ENCODE measurements around the gene SERPINF2. TPM values are rescaled to one million over a fixed set of nuclear protein-coding genes. Genes with fewer than 3 reads are reported as not detected.

SERPINF2 gene
- polyA plus RNA-seq (2012; rRNA removed), result 0.16 and 0.26 TPM in 2 replicates
- polyA plus RNA-seq (2012; cell fraction: cytosol; rRNA removed), result 0.05 and 0.18 TPM in 2 replicates
- 1.0 and 1.5 TPM in 2 replicates for polyA plus RNA-seq (2012; cell fraction: nucleus; rRNA removed)

- WGBS (ENCODE audit: low lambda C conversion rate), result 65% methylated on average over 10 of the region's 10 CpGs
- ChIA-PET POLR2A (no interaction called here), CTCF (no interaction called here)
Observed at GRCh38 chr17:1742371-1743087, at the start of gene SERPINF2. Gene SERPINF2, plus strand, starts transcription at chr17:1742871. Its CDS starts 2,125 bp downstream, at chr17:1744996.

GRCh38 chr17:1693339-1693738 is 49.3 kb upstream of the SERPINF2 start:
- DNase-seq, result no peak
- no peaks in the 10 kb centered on the region for H4K20me1 ChIP-seq (ENCODE audit: insufficient read depth)
- no peak overlapping the region for H3K4me3 ChIP-seq (ENCODE audit: low read depth in 2 of 2, low read length in 1 of 2)
- no peaks in the 10 kb centered on the region for H3K36me3 ChIP-seq (replicated peaks in 1 of 2; ENCODE audit: control insufficient read depth in 1 of 2, insufficient read depth in 2 of 2, low read length in 1 of 2)
- no peak overlapping the region for H3K27ac ChIP-seq (ENCODE audit: low read depth in 2 of 2, low read length in 1 of 2)
- no peaks in the 10 kb centered on the region for H3K79me2 ChIP-seq (ENCODE audit: insufficient read depth)
- H3K9ac ChIP-seq, result no peak overlapping the region
- H3K4me1 ChIP-seq (ENCODE audit: control insufficient read depth in 1 of 2, insufficient read depth in 2 of 2, low read depth in 1 of 2, low read length in 1 of 2), result no peaks in the 10 kb centered on the region
- H3F3A ChIP-seq (replicated peaks; ENCODE audit: insufficient read depth), result no peaks in the 10 kb centered on the region
- H3K9me2 ChIP-seq, result no peaks in the 10 kb centered on the region
- no peak for TF ChIP-seq RXRA (IDR thresholded peaks at IDR 0.05; ENCODE audit: borderline replicate concordance, low read depth)
- TF ChIP-seq YY1 (IDR thresholded peaks at IDR 0.05; ENCODE audit: low read depth), result no peak
- TF ChIP-seq RFX5 (IDR thresholded peaks at IDR 0.05; ENCODE audit: low read length), result no peak
- no peak for TF ChIP-seq GATA2 (CRISPR knock-in tag; IDR thresholded peaks at IDR 0.05)
- TF ChIP-seq REST (IDR thresholded peaks at IDR 0.05; ENCODE audit: low read depth, low read length), result no peak
- no peak for TF ChIP-seq JUND (IDR thresholded peaks at IDR 0.05)
- no peak for TF ChIP-seq CTCF (IDR thresholded peaks at IDR 0.05)
- no peak for TF ChIP-seq GABPA (IDR thresholded peaks at IDR 0.05; ENCODE audit: low read depth)
- TF ChIP-seq TCF12 (IDR thresholded peaks at IDR 0.05), result no peak
- TF ChIP-seq TAF1 (IDR thresholded peaks at IDR 0.05; ENCODE audit: borderline replicate concordance, low read depth, low read length), result no peak
- TF ChIP-seq USF1 (IDR thresholded peaks at IDR 0.05; ENCODE audit: borderline replicate concordance, low read depth), result no peak
- TF ChIP-seq PBX3 (IDR thresholded peaks at IDR 0.05), result no peak
- H3K27me3 ChIP-seq (ENCODE audit: insufficient read depth), result no peaks in the 10 kb centered on the region
- H3K4me2 ChIP-seq, result no peak overlapping the region
- H3K9me3 ChIP-seq, result no peaks in the 10 kb centered on the region
- 78% methylated on average over 7 of the region's 7 CpGs for whole genome bisulfite sequencing (ENCODE audit: low lambda C conversion rate)
- CTCF ChIA-PET, result no interaction called here
- POLR2A ChIA-PET, result no interaction called here
- no peak overlapping the region for H2AFZ ChIP-seq (ENCODE audit: low read depth)

More at GRCh38 chr17:1742371-1743087, at the start of gene SERPINF2:
- H3K79me2 ChIP-seq (ENCODE audit: insufficient read depth), result no peaks in the 10 kb centered on the region
- H4K20me1 ChIP-seq (ENCODE audit: insufficient read depth), result no peaks in the 10 kb centered on the region
- no peaks in the 10 kb centered on the region for H3K27me3 ChIP-seq (ENCODE audit: insufficient read depth)
- H3K27ac ChIP-seq (ENCODE audit: low read depth in 2 of 2, low read length in 1 of 2), result no peak within 1 kb of the TSS
- H3K4me2 ChIP-seq, result no peak within 1 kb of the TSS
- DNase-seq, result no peak
- TF ChIP-seq EP300 (IDR thresholded peaks at IDR 0.05; ENCODE audit: borderline replicate concordance in 1 of 2, low read depth in 1 of 2, low read length in 1 of 2) (no peak), MEF2A (IDR thresholded peaks at IDR 0.05; ENCODE audit: borderline replicate concordance, low read depth) (no peak), RCOR1 (IDR thresholded peaks at IDR 0.05; ENCODE audit: low read length) (no peak), IRF3 (IDR thresholded peaks at IDR 0.05; ENCODE audit: low read depth, low read length) (no peak), RFX5 (IDR thresholded peaks at IDR 0.05; ENCODE audit: low read length) (no peak), SIN3A (IDR thresholded peaks at IDR 0.05; ENCODE audit: borderline replicate concordance, low read depth, low read length) (no peak), ELF1 (IDR thresholded peaks at IDR 0.05) (no peak)
- no peak within 1 kb of the TSS for H3K9ac ChIP-seq
- H3K9me2 ChIP-seq, result no peaks in the 10 kb centered on the region
- H2AFZ ChIP-seq (ENCODE audit: low read depth), result no peak within 1 kb of the TSS
- H3K4me3 ChIP-seq (ENCODE audit: low read depth in 2 of 2, low read length in 1 of 2), result no peak within 1 kb of the TSS
- H3K9me3 ChIP-seq, result no peaks in the 10 kb centered on the region
- peaks cover 0 to 3% of the 10 kb centered on the region in 2 experiments; a peak in 1 of 4 replicates for H3K4me1 ChIP-seq (ENCODE audit: control insufficient read depth in 1 of 2, insufficient read depth in 2 of 2, low read depth in 1 of 2, low read length in 1 of 2)
- no peaks in the 10 kb centered on the region for H3F3A ChIP-seq (replicated peaks; ENCODE audit: insufficient read depth)
- peaks cover 0 to under 1% of the 10 kb centered on the region in 2 experiments for H3K36me3 ChIP-seq (replicated peaks in 1 of 2; ENCODE audit: control insufficient read depth in 1 of 2, insufficient read depth in 2 of 2, low read length in 1 of 2)
